WI38 (cell line): ENCODE results near the gene FOXA3.

Source experiments
- H3K4me3 ChIP-seq: 2 replicates; pipeline ENCODE4 v1.5.1; 2011; ENCODE audit warnings: low read depth, mild to moderate bottlenecking, control low read depth, low read length
- TF ChIP-seq, protein P1 (sequence below): IDR thresholded peaks from 2 replicates; pipeline ENCODE4 v1.5.1; 2012; ENCODE audit warnings: low read depth, mild to moderate bottlenecking, control low read depth, low read length

Gene FOXA3

DNA sequence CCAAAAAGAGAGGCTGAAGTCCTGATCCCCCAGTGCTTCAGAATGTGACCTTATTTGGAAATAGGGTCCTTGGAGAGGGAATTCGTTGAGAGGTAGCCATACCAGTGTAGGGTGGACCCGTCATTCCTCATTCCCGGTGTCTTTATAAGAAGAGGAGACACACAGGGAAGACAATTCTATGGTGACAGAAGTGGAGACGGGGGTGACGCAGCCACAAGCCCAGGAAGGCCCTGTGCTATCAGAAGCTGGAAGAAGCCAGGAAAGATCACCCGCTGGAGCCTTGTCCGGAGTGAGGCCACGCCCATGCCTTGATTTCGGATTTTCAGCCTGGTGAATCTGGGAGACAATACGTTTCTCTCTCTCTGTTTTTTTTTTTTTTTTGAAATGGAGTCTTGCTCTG lies 40.9 kb downstream of the FOXA3 start:
- H3K4me3 ChIP-seq = no peak overlapping the region
- TF ChIP-seq, protein P1, sequence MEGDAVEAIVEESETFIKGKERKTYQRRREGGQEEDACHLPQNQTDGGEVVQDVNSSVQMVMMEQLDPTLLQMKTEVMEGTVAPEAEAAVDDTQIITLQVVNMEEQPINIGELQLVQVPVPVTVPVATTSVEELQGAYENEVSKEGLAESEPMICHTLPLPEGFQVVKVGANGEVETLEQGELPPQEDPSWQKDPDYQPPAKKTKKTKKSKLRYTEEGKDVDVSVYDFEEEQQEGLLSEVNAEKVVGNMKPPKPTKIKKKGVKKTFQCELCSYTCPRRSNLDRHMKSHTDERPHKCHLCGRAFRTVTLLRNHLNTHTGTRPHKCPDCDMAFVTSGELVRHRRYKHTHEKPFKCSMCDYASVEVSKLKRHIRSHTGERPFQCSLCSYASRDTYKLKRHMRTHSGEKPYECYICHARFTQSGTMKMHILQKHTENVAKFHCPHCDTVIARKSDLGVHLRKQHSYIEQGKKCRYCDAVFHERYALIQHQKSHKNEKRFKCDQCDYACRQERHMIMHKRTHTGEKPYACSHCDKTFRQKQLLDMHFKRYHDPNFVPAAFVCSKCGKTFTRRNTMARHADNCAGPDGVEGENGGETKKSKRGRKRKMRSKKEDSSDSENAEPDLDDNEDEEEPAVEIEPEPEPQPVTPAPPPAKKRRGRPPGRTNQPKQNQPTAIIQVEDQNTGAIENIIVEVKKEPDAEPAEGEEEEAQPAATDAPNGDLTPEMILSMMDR = no peak

DNA sequence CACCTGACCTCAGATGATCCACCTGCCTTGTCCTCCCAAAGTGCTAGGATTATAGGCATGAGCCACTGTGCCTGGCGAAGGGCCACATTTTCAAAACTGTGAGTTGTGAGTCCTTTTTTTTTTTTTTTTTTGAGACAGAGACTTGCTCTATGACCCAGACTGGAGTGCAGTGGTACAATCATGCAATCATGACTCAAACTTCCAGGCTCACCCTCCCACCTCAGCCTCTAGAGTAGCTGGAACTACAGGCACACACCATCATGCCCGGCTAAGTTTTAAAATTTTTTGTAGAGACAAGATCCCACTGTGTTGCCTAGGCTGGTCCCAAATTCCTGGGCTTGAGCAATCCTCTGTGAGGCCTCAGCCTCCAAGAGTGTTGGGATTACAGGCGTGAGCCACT lies 42.1 kb downstream of the FOXA3 start:
- TF ChIP-seq, protein P1 = no peak
- H3K4me3 ChIP-seq = no peak overlapping the region

DNA sequence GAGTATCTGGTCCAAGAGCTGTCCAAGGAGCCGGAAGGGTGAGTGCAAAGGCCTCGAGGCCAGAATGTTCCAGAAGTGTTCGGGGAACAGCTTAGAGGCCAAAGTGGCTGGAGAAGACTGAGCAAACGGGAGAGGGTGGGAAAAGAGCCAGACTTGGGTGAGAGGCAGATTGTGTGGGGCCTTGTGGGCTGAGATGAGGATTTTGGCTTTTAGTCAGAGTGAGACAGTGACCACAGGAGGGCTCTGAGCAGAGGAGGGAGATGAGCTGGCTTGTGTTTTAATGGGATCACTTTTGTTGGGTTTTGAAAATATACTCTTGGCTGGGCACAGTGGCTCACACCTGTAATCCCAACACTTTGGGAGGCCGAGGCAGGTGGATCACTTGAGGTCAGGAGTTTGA lies 44.8 kb downstream of the FOXA3 start:
- TF ChIP-seq, protein P1 = no peak
- no peak overlapping the region for H3K4me3 ChIP-seq

DNA sequence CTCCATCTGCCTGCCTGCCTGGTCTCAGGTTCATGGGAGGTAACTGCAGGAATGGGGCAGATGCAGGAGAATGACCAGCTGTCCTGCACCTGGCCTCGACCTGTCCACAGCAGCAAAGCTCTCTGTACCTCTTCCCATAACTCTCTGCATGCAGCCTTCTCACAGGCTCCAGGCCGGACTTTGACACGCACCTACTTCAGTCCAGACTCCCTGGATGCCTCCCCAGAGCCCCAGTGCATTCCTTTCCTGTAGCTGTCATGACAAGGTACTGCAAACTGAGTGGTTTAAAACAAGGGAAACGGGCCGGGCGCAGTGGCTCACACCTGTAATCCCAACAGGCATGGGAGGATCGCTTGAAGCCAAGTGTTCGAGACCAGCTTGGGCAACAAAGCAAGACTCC lies 47.2 kb downstream of the FOXA3 start:
- H3K4me3 ChIP-seq = no peak overlapping the region
- TF ChIP-seq, protein P1 = no peak

DNA sequence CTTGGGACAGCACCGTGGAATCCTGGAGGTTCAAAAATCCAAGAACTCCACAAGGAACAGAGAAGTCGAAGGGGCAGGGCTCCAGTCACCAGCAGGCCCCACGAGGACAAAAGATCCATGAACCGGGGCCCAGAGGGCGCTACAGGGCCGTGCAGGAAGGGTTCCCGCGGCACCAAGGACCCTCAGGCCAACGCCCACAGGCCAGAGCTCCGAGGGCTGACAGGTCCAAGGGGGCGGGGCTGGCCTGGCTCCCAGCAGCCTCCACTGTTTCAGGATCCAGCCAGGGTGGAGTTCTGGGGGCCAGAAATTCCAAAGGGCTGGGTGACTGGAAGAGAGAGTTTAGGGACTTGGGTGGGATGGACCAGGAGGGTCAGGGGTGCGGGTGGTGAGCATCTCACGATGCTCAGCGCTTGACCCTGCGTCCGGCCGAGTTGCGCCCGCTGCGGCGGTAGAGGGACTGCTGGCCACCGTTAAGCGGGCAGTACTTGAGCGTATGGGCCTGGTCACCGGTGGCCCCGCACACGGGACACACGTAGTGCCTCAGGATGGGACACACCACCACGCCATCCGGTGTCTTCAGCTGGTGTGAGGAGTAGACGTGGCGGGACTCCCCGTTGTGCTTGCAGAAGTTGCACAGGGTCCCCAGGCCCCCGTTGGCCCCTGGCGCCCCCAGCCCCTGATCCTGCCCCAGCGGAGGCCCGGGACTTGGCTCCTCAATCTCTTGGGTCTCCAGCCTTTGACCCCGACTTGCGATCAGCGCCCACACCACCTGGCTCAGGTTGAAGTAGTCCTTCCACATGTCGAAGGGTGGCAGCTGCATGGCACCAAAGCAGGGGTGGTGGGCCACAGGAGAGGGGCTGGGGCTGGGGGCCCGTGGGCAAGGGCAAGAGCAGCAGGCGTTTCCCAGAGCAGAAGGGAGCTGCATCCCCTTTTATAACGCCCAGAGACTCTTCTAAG lies 50.0 kb downstream of the FOXA3 start, which contains the start of gene NANOS2:
TSS of gene NANOS2 (minus strand) at position 905 of the 957 bp plus-strand sequence. CDS start at position 820, 85 bp downstream.
- no peak within 1 kb of the TSS for H3K4me3 ChIP-seq
- TF ChIP-seq, protein P1 = no peak

DNA sequence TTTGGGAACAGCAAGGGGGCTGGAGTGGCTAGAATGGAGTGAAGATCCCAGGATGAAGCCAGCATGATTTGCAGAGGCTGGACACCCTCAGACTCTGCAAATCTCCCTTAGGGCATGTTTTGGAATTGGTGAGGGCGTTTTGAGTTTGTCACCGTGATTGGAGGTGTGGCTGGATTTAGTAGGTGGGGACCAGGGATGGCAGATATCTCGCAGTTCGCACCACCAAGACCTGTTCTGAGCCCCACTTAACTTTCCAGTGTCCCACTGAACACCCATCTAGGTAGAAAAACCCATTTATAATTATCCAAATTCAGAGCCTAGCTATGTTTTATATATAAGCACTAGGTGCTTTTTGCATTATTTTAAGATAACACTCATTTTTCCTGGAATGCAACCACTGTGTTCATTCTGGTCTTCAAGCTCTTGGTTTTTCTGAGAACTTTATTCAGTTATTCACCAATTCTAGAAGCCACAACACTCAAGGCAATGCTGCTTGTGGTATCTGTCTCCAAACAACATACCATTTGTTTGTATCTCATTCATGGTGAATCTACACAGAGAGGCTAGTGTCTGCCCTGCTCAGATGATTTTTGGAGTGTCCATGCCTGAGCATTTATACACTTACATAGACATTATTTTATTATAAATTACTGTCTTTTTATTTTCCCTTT lies 53.4 kb downstream of the FOXA3 start:
- no peak overlapping the region for H3K4me3 ChIP-seq
- TF ChIP-seq, protein P1 = no peak

DNA sequence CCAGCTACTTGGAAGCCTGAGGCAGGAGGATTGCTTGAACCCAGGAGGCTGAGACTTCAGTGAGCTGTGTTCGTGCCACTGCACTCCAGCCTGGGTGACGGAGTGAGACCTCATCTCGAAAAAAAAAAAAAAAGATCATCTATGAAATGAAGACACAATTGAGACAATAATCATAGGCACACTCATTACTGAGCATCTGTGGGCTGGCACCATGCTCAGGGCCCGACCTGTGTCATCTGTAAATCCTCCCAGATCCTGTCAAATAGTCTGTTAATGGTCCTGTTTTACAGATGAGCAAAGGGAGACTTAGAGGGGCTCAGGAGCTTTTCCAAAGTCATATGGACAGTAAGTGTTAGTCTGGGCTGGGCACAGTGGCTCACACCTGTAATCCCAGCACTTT lies 54.6 kb downstream of the FOXA3 start:
- TF ChIP-seq, protein P1 = no peak
- no peak overlapping the region for H3K4me3 ChIP-seq
